Breast epithelium (tissue), 3 donors: Measurements from ENCODE around the gene C19orf73.

ENCODE experiments used
- CTCF ChIP-seq, 3 donors: fragments of 450-650 bp; IDR thresholded peaks; one replicate each; pipeline ENCODE4 v1.5.1; 2016 to 2017; ENCODE audit warnings: antibody characterized with exemption in 3 of 3, mild to moderate bottlenecking in 3 of 3, moderate library complexity in 3 of 3
- POLR2A ChIP-seq: fragments of 450-650 bp; IDR thresholded peaks from one replicate; pipeline ENCODE4 v1.6.1; 2016; ENCODE audit warnings: antibody characterized with exemption, mild to moderate bottlenecking, moderate library complexity

GRCh38 chr19:49109569-49110233 is 9.2 kb downstream of the C19orf73 start:
- no peak for TF ChIP-seq CTCF (IDR thresholded peaks at IDR 0.05)
- no peak for TF ChIP-seq POLR2A
